ENCODE data around the gene GAS7.

- TF ChIP-seq CTCF (IDR thresholded peaks at IDR 0.05 in 2 of 3, conservative IDR thresholded peaks at IDR 0.05 in 1 of 3; ENCODE audit: control insufficient read depth in 2 of 3, extremely low read depth in 1 of 3, insufficient read depth in 1 of 3, low read depth in 3 of 3, low read length in 3 of 3), result no peak
- no peak for TF ChIP-seq EP300 (IDR thresholded peaks at IDR 0.05; ENCODE audit: borderline replicate concordance in 1 of 2, control insufficient read depth in 1 of 2, low read depth in 2 of 2, low read length in 2 of 2)
- no peak for TF ChIP-seq SUPT20H (IDR thresholded peaks at IDR 0.05; ENCODE audit: borderline replicate concordance, control insufficient read depth, low read depth, low read length)
Measured at GRCh38 chr17:9999919-10000695, 198.3 kb downstream of the GAS7 start.
